Dedifferentiated amniotic fluid mesenchymal stem cell (primary cell): ENCODE measurements around the gene CPLX1.

Source experiments
- DNase-seq: peaks from one replicate; pipeline ENCODE4 v3.0.0-alpha.2; 2016; ENCODE audit errors: extremely low spot score

CPLX1 gene

DNA sequence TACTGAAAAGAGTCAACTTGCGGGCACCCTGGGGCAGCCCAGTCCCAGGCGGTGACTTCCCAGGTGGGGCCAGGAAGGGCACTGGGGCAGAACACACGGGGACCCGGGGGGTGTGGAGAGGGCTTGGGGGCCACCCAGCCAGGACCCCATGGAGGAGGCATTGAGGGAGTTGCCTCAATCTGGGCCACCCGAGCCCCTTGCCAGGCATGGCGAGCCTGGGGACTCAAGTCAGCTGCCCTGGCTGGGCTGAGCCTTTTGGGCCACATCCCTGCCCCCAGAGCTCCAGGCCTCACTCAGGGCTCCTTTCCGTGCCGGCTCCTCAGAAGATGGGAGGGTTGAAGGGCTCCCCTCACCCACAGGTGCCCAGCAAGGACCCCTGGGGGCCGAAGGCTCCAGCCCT is 6.6 kb upstream of the CPLX1 start:
- no peak for DNase-seq

DNA sequence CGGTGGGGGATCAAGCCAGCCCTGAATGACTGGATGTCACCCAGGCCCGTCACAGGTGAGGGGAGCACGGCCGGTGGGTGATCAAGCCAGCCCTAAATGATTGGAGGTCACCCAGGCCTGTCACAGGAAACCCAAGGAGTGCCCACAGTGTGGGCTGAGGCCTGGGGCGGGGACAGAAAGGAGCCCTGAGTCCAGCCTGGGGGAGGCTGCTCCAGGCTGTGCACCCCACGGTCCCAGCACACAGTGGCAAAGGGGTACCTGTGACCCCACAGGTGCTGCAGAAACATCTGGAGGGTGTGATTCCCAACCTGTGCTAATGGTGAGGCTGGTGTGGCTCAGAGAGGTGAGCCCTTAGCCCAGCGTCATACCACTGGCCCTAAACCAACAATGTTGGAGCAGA is 6.2 kb upstream of the CPLX1 start:
- DNase-seq = no peak

DNA sequence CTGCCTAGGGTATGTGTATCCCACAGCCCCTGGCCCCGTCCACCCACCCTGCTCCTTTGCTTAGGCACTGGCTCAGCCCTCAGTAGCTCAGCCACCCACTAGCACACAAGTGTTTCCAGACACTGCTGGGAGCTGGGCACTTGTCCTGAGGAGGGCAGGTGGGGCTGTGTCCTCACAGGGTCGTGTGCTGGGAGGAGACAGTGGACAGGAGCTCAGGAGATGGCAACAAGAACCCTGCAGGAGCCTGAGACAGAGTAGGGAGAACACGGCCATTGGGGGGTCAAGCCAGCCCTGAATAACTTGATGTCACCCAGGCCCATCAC is 5.5 kb upstream of the CPLX1 start:
- no peak for DNase-seq

DNA sequence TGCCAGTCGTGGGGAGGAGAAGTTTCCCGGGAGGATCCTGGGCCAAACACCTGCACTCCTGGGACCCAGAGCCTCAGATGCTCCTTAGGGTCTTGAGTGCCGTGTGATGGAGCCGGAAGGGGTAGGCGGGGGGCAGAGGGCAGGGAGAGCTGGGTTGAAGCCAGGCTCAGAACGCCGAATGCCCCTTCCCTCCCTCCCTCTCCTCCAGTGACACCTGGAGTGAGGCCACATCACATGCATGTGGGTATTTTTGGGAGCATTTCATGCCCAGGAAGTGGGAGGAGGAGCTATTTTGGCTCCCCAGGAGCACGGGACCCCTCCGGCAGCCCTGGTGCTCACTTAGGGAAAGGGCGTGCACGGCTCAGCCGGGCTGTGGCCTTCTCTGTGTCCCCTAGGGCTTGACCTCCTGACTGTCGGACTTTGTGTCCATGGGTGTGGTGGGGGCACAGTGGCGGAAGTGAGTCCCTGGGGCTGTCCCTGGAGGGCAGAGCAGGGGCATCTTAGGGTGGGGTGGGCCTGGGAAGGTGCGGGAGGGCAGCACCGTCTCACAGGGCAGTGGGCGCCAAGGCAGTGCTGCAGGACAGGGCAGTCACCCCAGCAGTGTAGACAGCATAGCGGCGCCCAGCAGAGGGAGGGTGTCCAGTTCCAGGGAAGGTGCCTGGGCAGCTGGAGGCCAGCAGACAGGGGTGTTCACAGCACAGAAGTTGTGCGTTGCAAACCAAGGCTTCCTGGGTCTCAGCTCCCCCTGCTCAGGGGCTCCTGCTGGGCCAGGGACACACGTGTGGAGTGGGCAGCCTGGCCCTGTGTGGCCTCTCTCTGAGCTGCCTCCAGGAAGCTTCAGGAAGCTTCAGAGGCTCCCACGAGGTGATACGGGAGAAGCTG is 4.9 kb upstream of the CPLX1 start:
- DNase-seq = no peak

DNA sequence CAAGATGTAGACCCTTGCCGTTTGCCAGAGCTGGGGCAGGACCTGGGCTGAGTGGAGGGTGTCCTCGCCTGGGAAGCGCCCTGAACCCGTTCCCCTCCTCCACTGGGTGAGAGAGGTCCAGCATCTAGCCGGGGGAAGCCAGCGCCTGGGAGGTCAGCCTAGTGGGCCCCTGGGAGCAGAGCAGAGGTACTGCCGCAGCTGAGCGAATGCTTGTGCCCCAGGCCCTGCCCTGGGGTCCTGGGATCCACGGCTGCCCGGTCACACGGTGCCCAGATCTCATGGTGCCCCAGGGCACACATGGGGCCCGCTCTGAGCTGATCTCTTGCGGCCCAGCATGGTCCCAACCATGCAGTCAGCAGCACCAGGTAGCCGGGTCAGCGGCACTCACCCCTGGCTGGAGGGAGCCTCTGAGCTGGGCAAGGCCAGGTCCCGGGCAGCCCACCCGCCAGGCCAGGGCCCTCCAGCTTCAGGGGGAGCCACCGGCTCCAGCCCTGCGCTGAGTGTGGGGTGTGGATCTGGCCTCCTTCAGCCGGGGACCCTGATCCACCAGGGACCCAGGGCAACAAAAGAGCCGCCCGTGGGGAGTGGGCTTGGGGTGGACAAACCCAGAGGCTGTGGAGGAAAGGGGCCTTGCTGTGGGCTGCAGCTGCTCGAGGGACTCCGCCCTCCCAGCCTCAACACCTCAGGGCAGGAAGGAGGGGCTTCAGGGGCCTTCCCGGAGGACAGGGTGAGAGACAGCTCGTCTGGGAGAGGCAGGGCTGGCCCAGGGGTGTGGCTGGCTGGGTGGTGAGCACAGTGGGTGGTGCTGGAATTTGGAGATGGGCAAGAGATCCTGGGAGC is 4.1 kb upstream of the CPLX1 start:
- DNase-seq = no peak

DNA sequence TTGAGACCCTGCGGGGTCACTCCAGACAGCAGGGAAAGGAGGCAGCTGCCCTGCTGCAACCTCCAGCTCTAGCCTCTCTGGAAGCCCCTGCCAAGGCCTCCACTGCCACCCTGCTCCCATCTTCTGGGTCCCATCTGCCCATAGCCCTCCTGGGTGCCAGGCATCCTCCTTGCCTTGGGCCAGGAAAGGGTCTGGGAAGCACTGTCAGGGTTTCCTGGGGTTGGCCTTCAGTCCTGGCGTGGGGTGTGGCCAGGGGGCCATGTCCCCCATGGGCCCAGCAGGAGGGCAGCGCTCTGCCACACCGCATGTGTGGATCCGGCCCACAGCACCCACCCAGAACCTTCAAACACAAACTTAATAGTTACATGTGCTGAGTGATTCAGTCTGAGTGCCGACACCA is 3.4 kb upstream of the CPLX1 start:
- DNase-seq = no peak

DNA sequence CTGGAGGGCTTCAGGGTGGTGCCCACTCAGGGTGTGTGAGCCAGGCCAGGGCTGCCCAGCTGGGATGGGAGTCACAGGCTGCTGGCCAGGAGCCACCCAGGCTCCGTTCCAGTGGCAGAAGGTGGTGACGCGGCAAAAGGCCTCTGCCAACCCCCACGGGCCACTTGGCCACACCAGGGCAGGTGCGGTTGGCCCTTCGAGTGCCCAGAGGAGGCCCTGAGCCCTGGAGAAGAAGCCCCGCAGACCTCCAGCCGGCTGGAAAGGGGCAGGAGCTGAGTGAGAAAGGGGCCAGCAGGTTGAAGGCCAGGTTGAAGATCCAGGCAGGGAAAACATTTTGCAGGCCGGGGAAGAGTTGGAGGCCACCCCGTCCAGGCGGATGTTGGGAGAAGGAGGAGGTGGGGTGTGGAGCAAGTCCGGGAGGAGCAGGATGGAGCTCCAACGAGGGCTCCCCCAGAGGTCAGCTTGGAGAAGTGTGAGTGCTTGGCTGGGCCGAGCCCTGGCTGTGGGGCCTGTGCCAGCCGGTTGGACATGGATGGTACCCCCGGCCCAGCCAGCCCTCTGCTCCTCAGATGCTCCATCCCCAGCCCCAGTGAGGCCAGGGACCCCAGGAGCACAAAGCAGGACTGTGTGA is 2.8 kb upstream of the CPLX1 start:
- DNase-seq = no peak

DNA sequence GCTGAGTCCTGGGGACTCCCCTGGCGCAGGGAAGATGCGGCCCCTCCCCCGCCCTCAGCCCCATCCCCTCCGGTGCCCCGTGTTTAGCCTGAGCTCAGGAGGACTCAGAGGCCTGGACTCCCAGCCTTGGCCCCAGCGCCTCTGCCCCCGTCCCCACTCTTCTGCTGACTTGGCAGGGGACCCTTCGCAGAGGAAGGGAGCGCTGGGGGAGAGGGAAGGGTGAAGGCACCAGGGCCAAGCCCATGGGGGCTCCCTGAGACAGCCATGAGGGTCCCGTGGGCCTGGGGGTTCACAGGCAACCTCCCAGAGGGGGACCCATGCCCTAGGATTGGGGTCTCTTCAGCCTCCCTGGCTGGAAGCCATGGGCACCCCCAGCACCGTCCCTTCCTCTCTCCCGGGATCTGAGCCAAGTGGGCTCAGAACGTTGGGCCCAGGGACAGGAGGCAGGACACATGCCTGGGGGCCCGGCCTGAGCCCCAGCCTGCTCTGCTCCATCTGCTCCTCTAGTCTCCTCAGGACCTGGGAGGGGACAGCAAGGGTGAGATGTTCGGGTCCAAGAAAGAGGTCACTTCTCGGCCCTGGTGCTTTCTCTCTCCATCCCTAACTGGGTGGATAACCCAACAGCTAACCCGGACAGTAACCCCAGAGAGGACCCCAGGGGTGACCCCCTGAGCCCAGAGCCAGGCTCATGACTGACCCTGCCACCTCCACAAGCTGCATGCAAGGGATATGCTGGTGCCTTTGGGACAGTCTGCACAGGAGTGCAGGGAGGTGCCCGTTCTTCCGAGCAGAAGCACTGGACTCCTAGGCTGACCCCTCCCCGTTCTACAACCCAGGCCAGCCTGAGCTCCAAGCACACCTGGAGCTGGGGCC is 1.5 kb upstream of the CPLX1 start:
- DNase-seq = no peak

DNA sequence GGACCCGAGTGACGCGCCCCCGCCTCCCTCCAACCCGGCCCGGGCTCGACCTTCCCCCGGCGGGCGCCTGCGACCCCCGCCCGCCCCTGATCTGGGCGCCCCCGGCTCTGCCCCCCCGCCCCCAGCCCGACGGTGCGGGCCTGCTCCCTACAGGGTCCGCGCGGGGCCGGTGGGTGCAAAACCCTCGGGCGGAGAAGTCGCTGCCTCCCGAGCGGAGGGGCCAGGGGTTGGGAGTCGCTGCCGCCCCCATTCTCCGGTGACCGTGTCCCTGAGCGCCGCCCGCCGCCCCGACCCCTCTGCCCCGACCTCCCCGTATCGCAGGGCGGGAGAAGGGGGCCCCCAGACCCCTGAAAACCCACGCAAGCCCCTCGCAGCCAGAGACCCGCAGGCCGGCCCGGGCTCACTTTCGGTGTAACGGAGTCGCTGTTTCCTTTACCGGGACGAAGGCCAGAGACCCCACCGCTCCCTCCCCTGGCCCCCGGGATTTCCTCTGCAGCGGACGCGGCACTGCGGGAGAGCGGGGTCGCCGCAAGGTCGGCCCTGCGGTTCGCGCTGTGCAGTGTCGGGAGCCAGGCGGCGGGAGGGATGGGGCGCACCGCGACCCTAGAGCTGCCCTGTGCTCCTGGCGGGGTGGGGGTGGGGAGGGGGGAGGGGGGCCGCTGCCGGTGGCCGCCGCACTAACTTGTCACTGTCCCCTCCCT is 729 bp upstream of the CPLX1 start:
- DNase-seq = no peak

DNA sequence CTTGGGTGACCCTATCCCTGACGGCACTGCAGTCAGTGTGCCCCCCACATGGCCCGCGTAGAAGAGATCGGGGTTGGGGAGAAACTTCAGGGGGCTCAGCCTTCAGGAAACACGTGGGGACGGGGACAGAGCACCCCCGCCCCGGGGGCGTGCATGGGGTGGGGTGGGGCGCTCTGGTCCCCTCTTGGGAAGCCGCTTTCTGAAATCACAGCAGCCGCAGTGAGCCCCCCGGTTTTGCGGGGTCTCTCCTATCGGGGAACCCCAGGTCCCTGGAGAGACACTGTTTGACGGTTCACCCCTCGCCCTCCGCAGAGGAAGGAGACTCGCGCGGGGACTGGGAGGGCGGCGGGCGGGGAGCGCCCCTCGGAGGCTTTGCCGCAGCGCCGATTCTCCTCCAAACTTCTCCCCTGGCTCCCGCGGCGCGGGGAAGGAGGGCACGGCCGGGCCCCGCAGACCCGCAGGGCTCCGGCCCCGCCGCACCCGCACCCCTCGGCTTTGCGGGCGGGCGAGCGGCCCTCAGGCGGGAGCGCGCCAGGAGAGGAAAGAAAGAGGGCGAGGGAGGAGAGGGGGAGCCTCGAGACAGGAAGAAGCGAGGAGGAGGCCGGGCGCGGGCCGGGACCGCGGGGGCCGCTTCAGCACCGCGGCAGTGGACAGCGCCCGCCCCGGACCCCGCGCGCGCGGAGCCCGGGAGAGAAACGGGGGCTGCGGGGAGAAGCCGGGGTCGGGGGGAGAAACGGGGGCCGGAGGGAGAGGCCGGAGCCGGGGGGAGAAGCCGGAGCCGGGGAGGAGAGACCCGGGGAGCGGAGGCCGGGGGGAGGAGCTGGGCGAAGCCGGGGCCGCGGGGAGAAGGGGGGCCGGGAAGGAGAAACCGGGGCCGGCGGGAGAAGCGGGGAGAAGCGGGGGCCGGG is 612 bp downstream of the CPLX1 start:
- DNase-seq = no peak

DNA sequence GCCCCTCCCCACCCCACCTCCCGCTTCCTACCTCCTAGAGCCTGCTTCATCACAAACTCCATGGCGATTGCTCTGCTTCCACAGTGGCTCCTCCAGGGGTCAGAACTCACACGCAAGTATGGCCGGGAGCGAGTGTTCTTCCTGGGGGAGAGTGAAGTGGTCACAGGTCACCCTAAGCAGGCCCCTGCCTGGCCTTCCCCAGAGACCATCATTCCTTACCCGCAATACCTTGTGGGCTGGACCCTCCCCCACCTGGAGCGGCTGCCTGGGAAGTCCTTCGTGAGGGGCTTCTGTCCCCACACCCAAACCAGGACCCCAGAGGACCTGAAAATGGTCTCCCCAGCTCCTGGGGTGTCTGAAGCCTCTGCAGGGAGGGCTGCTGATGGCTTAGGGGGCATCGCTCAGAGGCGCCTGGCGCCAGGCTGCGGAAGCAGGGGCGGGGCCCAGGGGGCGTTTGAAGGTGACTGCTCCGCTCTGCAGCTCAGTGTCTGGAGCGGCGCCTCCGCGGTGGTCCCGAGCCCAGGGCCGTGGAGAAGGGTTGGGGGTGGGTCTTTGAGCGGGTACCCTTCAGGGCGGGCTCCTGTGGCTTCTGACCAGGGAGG is 1.4 kb downstream of the CPLX1 start:
- no peak for DNase-seq

DNA sequence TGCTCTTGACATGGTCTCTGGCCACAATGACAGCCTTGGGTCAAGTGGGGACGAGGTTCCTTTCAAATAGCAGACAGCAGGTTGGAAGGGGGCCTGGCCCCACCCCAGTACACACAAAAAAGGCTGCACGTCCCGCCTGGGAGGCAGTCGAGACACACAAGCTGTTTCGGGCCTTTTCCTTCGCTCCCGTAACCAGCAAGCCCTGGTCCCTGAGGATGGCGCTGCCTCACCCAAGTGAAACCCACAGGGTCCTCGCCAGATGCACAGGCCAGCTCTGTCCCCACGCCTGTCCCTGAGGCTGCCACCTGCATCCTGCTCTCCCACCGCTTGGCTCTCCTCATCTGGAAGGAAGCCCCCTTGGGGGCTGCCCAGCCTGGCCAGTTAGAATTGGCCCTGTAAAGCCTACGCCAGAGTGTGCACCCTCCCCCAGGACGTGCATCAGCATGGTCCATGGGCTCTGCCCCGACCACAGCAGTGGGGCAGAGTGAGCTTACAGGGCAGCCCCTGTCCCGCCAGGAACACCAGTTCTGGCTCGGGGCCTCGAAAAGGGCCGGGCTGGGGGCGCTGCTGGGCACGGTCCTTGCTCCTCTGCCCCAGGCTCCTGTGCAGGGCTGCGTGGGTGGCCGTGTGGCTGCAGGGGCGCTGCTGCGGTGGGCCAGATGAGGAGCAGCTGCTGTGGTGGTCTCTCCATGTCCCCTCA is 2.0 kb downstream of the CPLX1 start:
- DNase-seq = no peak

DNA sequence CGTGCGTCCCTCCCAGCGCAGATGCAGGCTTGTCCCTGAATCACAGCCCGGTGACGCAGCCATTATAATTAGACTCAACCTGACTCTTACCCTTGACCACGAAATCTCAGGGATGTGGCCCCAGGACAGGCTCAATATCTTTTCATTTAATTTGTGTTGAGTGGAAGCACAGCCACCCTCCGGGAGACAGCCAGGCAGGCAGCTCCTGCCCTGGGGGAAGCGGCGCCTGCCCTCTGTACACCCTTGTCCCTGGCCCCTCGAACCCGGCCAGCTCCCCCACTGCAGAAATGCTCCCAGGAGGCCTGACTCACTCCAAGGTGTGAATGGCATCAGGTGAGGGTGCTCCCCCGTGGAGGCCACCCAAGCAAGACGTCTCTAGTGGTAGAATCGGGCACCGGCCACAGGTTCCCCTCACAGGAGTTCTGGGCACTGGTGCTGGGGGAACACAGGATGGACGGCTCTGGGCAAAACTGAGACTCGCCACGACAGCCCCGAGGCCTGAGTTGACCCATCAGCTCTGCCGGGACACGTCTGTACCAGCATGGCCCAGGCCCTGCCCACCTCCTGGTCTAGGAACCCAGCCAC is 2.7 kb downstream of the CPLX1 start:
- no peak for DNase-seq

DNA sequence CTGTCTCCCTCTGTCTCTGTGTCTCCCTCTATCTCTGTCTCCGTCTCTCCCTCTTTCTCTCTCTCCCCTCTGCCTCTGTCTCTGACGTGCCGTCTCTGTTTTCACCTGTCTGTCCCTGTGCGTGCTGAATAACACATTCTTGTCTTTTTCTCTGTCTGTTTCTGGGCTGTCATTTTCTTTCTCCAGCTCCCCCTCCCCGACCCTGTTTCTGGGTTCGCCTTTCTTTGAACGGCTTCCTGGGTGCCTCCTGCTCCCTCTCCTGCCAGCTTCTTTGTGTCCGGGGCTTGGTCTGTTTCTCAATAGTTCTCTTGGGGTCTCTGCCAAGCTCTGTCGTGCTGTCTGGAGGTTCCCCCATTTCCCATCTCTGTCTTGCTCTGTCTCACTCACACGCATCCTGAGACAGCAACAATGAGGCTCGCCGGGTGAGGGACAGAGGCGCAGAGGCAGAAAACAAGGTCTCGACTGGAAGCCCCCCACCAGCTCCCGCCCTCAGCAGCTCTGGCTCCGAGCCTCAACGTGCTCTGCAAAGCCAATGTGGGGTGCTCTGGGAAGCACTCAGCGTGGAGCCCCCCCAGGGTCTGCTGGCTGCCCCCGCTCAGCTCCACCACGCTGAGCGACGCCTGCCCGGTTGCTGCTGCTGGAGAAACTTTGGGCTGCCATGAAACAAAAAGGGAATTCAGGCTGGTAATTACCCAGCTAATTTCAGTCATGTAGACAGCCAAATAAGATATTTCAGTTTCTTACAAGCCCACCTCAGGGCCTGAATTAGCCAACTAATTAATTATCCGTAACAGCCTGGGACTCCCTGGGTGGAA is 3.4 kb downstream of the CPLX1 start:
- no peak for DNase-seq

DNA sequence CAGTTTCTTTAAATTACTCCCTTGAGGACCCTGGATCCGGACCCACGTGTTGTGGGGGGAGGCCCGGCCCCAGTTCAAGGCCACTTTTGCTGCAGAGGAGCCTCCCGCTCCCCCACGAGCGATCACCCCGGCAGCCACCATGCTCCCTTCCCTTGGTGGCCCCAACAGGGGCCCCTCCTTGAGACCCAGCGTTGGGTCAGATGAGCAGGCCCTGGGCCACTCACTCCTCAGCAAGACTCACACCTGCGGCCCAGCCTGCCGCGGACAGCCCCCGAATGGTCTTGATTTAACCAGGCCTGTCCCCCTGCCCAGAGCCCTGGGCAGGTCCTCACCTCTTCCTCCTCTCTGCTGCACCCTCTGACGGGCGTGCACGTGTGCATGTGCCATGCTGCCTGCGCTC is 4.3 kb downstream of the CPLX1 start:
- DNase-seq = no peak

DNA sequence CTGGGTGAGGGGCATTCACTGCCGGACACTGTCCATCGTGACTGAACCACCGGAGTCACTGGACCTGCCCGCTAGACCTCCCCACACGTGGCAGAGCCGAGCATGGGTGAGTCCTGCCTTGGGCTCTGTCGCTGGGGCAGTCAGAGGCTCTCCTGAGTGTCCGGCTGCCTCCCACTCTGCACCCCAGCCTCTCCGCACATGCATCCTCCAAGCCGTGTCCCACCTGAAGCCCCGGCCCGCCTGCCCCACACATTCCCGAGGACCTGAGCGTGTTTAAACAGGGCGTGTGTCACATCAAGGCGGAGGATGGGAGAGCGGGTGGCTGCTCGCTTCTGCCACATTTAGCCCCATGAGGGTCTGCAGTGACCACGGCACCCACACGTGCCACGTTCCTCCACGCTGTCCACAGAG is 4.7 kb downstream of the CPLX1 start:
- DNase-seq = no peak

DNA sequence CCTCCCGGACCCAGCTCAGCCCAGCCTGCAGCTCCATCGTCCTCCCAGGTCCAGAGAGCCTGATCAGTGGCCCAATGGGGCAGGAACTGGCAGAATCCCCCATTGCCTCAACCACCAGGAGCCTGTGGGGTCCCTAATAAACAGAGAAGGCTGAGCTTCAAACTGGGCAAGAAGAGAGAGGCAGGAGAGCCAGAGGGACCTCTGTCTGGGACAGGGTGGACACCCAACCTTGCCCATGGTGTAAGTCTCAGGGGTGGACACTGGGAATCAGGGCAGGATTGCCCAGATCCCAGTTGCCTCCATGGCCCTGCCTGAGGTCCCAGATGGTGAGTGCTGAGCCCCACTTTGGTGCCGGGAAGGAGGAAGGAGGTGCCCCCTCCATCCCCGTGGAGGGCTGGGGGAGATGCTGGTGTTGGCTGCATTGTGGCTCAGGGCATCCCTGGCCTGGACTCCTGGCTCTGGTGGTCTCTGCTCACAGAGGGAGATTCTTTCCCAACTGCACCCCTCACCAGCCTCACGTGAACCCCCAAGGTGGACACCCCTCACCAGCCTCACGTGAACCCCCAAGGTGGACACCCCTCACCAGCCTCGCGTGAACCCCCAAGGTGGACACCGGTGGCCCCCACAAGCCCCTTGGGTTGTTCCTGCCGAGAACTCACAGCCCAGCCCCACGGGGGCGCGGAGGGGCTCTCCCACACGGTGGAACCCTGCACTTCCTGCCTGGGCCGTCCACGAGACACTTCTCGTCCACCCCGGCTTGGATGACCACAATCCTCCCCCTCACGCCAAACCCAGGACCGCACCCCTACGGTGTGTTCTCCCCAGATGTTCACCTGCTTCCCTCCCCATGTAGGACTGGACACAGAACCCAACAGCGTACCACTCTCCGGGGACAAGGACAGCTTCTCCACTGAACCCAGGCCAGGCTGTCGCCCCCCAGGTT is 5.4 kb downstream of the CPLX1 start:
- no peak for DNase-seq
